Measurements from ENCODE around the gene ZNF592.

- TF ChIP-seq CTCF (IDR thresholded peaks at IDR 0.05) (no peak), POLR2A (IDR thresholded peaks at IDR 0.05) (no peak), EP300 (IDR thresholded peaks at IDR 0.05) (no peak)
These were observed 16.2 kb downstream of the ZNF592 start for GRCh38 chr15:84764585-84764984.

Measured in tibial nerve (tissue), 4 donors.